HepG2 (cell line): ENCODE data around the gene CNKSR3. TPM values are rescaled to one million over a fixed set of nuclear protein-coding genes. Genes with fewer than 3 reads are reported as not detected.
A peak's percentile ranks its signal among the peaks of the same experiment; 100 is the strongest.

Experiments
- ATRX ChIP-seq: sonication (generic); formaldehyde crosslinking; IDR thresholded peaks from 2 replicates; pipeline ENCODE4 v1.4.0; 2020; ENCODE audit warnings: missing genetic modification reagents, borderline replicate concordance
- FOXJ3 ChIP-seq: sonication (generic); formaldehyde crosslinking; IDR thresholded peaks from 2 replicates; pipeline ENCODE4 v1.4.0; 2020; ENCODE audit warnings: missing genetic modification reagents, mild to moderate bottlenecking, borderline replicate concordance
- FOXK2 ChIP-seq: fragments of 450-650 bp; IDR thresholded peaks from 2 replicates; pipeline ENCODE4 v1.6.1; 2016
- GATAD2A ChIP-seq: IDR thresholded peaks from 2 replicates; pipeline ENCODE4 v1.6.1; 2016
- IKZF1 ChIP-seq: fragments of 450-650 bp; IDR thresholded peaks from 2 replicates; pipeline ENCODE4 v1.7.1; 2016
- KDM5B ChIP-seq: sonication (generic); formaldehyde crosslinking; IDR thresholded peaks from 2 replicates; pipeline ENCODE4 v1.4.0; 2020; ENCODE audit warnings: missing genetic modification reagents, mild to moderate bottlenecking, borderline replicate concordance
- MIXL1 ChIP-seq: IDR thresholded peaks from 2 replicates; pipeline ENCODE4 v1.6.1; 2016
- MLX ChIP-seq: IDR thresholded peaks from 2 replicates; pipeline ENCODE4 v1.6.1; 2016
- PBX2 ChIP-seq: IDR thresholded peaks from 2 replicates; pipeline ENCODE4 v1.6.1; 2016; ENCODE audit warnings: control low read depth
- PHF20 ChIP-seq: sonication (generic); formaldehyde crosslinking; IDR thresholded peaks from 2 replicates; pipeline ENCODE4 v1.5.0; 2020; ENCODE audit warnings: mild to moderate bottlenecking, missing genetic modification reagents
- PLRG1 ChIP-seq: fragments of 450-650 bp; conservative IDR thresholded peaks from 2 replicates; pipeline ENCODE4 v1.6.1; 2016
- SALL2 ChIP-seq: sonication (generic); formaldehyde crosslinking; IDR thresholded peaks from 2 replicates; pipeline ENCODE4 v1.8.1; 2023; ENCODE audit warnings: mild to moderate bottlenecking, missing genetic modification reagents, inconsistent platforms
- SMAD1 ChIP-seq: sonication (generic); formaldehyde crosslinking; IDR thresholded peaks from 2 replicates; pipeline ENCODE4 v1.4.0; 2020; ENCODE audit warnings: missing genetic modification reagents, low read depth, mild to moderate bottlenecking, borderline replicate concordance
- SMAD3 ChIP-seq: sonication (generic); formaldehyde crosslinking; IDR thresholded peaks from 2 replicates; pipeline ENCODE4 v1.4.0; 2020; ENCODE audit warnings: missing genetic modification reagents
- SNAPC2 ChIP-seq: sonication (generic); formaldehyde crosslinking; IDR thresholded peaks from 2 replicates; pipeline ENCODE4 v1.8.1; 2022; ENCODE audit warnings: mild to moderate bottlenecking, missing genetic modification reagents
- ZBTB37 ChIP-seq: sonication (generic); formaldehyde crosslinking; IDR thresholded peaks from 2 replicates; pipeline ENCODE4 v1.4.0; 2020; ENCODE audit warnings: mild to moderate bottlenecking, missing genetic modification reagents
- ZC3H4 ChIP-seq: sonication (generic); formaldehyde crosslinking; IDR thresholded peaks from 2 replicates; pipeline ENCODE4 v1.4.0; 2020; ENCODE audit warnings: missing genetic modification reagents, borderline replicate concordance
- ZFP37 ChIP-seq: sonication (generic); formaldehyde crosslinking; IDR thresholded peaks from 2 replicates; pipeline ENCODE4 v1.4.0; 2020; ENCODE audit warnings: missing genetic modification reagents, borderline replicate concordance
- ZMYM4 ChIP-seq: sonication (generic); formaldehyde crosslinking; IDR thresholded peaks from 2 replicates; pipeline ENCODE4 v1.8.1; 2023; ENCODE audit warnings: mild to moderate bottlenecking, missing genetic modification reagents
- ZNF552 ChIP-seq: sonication (generic); formaldehyde crosslinking; IDR thresholded peaks from 2 replicates; pipeline ENCODE4 v1.9.0; 2022; ENCODE audit warnings: missing genetic modification reagents, mild to moderate bottlenecking, borderline replicate concordance
- ZNF556 ChIP-seq: sonication (generic); formaldehyde crosslinking; IDR thresholded peaks from 2 replicates; pipeline ENCODE4 v1.4.0; 2020; ENCODE audit warnings: mild to moderate bottlenecking, missing genetic modification reagents, borderline replicate concordance
- ZNF570 ChIP-seq: sonication (generic); formaldehyde crosslinking; IDR thresholded peaks from 2 replicates; pipeline ENCODE4 v1.4.0; 2020; ENCODE audit warnings: mild to moderate bottlenecking, missing genetic modification reagents, borderline replicate concordance
- ZNF614 ChIP-seq: IDR thresholded peaks from 2 replicates; pipeline ENCODE4 v1.6.1; 2018; ENCODE audit warnings: missing biosample characterization, missing genetic modification reagents, inconsistent platforms, borderline replicate concordance
- ZNF629 ChIP-seq: sonication (generic); formaldehyde crosslinking; conservative IDR thresholded peaks from 2 replicates; pipeline ENCODE4 v1.5.0; 2020; ENCODE audit warnings: missing genetic modification reagents
- ZNF766 ChIP-seq: sonication (generic); formaldehyde crosslinking; IDR thresholded peaks from 2 replicates; pipeline ENCODE4 v1.5.0; 2020; ENCODE audit warnings: missing genetic modification reagents, borderline replicate concordance
- polyA plus RNA-seq, 8 experiments: library from polyadenylated mRNA; depleted of rRNA in 3 of 8; stranded (reverse) in 7 of 8; unstranded in 1 of 8; fragments of >200 nt; fragmentation: Illumina TruSeq in 4 of 8; extraction: Trizol in 4 of 8; gene quantifications; 2 replicates each; pipeline versions ENCODE4 v1.2.1 to v1.2.3, GENCODE V29; 2011 to 2016; ENCODE audit warnings: low read depth in 4 of 8, missing spikeins in 1 of 8, mixed read lengths in 1 of 8; ENCODE audit not compliant: insufficient read depth in 1 of 8
- total RNA-seq, 5 experiments: library from RNA; depleted of rRNA; stranded (reverse); fragments of >200 nt; fragmentation: Illumina TruSeq; extraction: Trizol; gene quantifications; 2 replicates each; pipeline ENCODE4 v1.2.3, GENCODE V29; 2016; ENCODE audit warnings: low read depth in 1 of 5
- TF ChIP-seq, protein P1 (sequence below), 2 experiments: sonication (generic) in 1 of 2; formaldehyde crosslinking in 1 of 2; IDR thresholded peaks; 2 replicates each; pipeline versions ENCODE4 v1.5.1 to v1.6.1; 2011 to 2020; ENCODE audit warnings: borderline replicate concordance in 1 of 2, low read depth in 1 of 2, low read length in 1 of 2, mild to moderate bottlenecking in 1 of 2, missing genetic modification reagents in 1 of 2, moderate library complexity in 1 of 2

CNKSR3 gene
- total and polyA plus RNA-seq, 2 of the 13 experiments (the other 11 are each of a cell fraction or from before 2014, with no cell fraction given) = 9.2 to 38.6 TPM

DNA sequence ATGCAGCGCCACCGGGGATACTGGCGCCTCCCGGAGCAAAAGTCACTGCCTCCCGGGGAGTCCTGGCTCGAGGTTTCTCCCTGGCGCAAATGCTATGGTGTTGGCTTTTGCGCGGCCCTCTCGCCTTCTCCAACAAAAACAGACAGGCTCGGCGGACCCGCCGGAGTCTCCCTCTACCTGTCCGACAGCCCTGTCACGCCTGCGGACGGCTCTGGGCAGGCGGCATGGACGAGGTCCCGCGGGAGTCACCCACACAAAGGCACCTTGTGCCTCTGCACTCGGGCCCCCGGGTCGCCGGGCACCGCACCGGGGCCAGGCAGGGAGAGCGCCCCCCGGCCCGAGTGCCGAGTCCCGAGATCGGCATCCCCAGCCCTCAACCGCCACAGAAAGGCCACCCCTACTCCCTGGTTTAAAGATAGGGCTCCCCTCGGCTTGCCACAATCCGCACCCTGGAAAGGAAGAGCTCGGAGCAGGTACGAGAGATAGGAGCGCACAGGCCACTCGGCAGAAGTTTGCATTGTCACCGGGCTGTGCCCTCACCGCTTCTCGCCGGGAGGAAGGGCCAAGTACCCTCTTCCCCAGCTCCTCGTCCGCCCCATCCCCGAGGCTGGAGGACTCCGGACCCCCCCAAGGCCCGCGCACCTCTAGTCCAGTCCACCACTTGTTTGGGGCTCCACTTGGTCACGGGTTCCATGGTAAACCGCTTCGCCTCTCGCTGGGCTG is 903 bp downstream of the CNKSR3 start (continued):
- 0 out of 2 replicates have a peak, but pooled peaks have one; percentile 51 for TF ChIP-seq ZFP37 (CRISPR knock-in tag)
- no peak; the same call in 1 of the 2 replicates for TF ChIP-seq ZNF556
- TF ChIP-seq ZNF766 = no peak
- TF ChIP-seq ZMYM4 (CRISPR knock-in tag) = 0 out of 2 replicates have a peak, but pooled peaks have one; percentile 2
- TF ChIP-seq ZC3H4 (CRISPR knock-in tag) = peak; percentile 90
- TF ChIP-seq PHF20 (CRISPR knock-in tag) = no peak
- 0 out of 2 replicates have a peak, but pooled peaks have one; percentile 20 for TF ChIP-seq FOXJ3 (CRISPR knock-in tag)
- TF ChIP-seq PLRG1 = no peak
- no peak for TF ChIP-seq SALL2 (CRISPR knock-in tag)
- no peak for TF ChIP-seq MIXL1 (CRISPR knock-in tag)
- TF ChIP-seq SMAD3 (CRISPR knock-in tag) = no peak
- peak; percentile 69; the same call in 1 of the 2 replicates for TF ChIP-seq ZNF552 (CRISPR knock-in tag)
- TF ChIP-seq IKZF1 = no peak
- no peak; the same call in 1 of the 2 replicates for TF ChIP-seq SMAD1 (CRISPR knock-in tag)
- no peak for TF ChIP-seq FOXK2
- TF ChIP-seq PBX2 (CRISPR knock-in tag) = no peak
- no peak for TF ChIP-seq ATRX (CRISPR knock-in tag)
- no peak; the same call in 1 of the 2 replicates for TF ChIP-seq ZNF614 (CRISPR knock-in tag)
- no peak for TF ChIP-seq ZBTB37 (CRISPR knock-in tag)
- TF ChIP-seq, protein P1, sequence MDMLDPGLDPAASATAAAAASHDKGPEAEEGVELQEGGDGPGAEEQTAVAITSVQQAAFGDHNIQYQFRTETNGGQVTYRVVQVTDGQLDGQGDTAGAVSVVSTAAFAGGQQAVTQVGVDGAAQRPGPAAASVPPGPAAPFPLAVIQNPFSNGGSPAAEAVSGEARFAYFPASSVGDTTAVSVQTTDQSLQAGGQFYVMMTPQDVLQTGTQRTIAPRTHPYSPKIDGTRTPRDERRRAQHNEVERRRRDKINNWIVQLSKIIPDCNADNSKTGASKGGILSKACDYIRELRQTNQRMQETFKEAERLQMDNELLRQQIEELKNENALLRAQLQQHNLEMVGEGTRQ (IDR thresholded peaks at IDR 0.05; ENCODE audit: low read depth, low read length) = no peak
- TF ChIP-seq, protein P1 (CRISPR knock-in tag; IDR thresholded peaks at IDR 0.05; ENCODE audit: borderline replicate concordance) = no peak
- TF ChIP-seq ZNF629 = no peak
- 0 out of 2 replicates have a peak, but pooled peaks have one; percentile 10 for TF ChIP-seq ZNF570 (CRISPR knock-in tag)
- TF ChIP-seq MLX = no peak
- no peak for TF ChIP-seq SNAPC2 (CRISPR knock-in tag)
- no peak; the same call in 1 of the 2 replicates for TF ChIP-seq KDM5B (CRISPR knock-in tag)
- peak; percentile 25; the same call in 1 of the 2 replicates for TF ChIP-seq GATAD2A (CRISPR knock-in tag)
